SK-N-SH treated with all-trans-retinoic acid at 6 μM for 48 hours (cell line): ENCODE measurements around the gene AIRE.

ENCODE experiments used
- ATAC-seq: fragments of 200-7000 bp; cut with Tn5 transposase; 3 replicates; pipeline ENCODE4 v1.9.1; 2020; ENCODE audit warnings: mild to moderate bottlenecking, moderate library complexity
- ARNTL ChIP-seq: fragments of 450-650 bp; formaldehyde crosslinking; IDR thresholded peaks from 2 replicates; pipeline ENCODE4 v1.5.0; 2020; ENCODE audit warnings: low read depth, mild to moderate bottlenecking, moderate library complexity, borderline replicate concordance
- BACH2 ChIP-seq: fragments of 250-450 bp; sonication (Bioruptor Pico); IDR thresholded peaks from 2 replicates; pipeline ENCODE4 v1.9.0; 2021; ENCODE audit warnings: mild to moderate bottlenecking, borderline replicate concordance
- CSDC2 ChIP-seq: fragments of 250-450 bp; sonication (Bioruptor Pico); IDR thresholded peaks from 2 replicates; pipeline ENCODE4 v1.5.0; 2020; ENCODE audit warnings: mild to moderate bottlenecking, moderate library complexity
- CSRNP3 ChIP-seq: fragments of 250-450 bp; sonication (Bioruptor Pico); IDR thresholded peaks from 2 replicates; pipeline ENCODE4 v1.5.1; 2021; ENCODE audit warnings: mild to moderate bottlenecking, moderate library complexity
- ESRRG ChIP-seq: fragments of 250-450 bp; sonication (Bioruptor Pico); IDR thresholded peaks from 2 replicates; pipeline ENCODE4 v1.6.1; 2021; ENCODE audit warnings: mild to moderate bottlenecking
- GLIS3 ChIP-seq: fragments of 250-450 bp; sonication (Bioruptor Pico); IDR thresholded peaks from 2 replicates; pipeline ENCODE4 v1.5.0; 2020; ENCODE audit warnings: mild to moderate bottlenecking, moderate library complexity
- ISL1 ChIP-seq: fragments of 250-450 bp; sonication (Bioruptor Pico); IDR thresholded peaks from 2 replicates; pipeline ENCODE4 v2.1.2; 2022; ENCODE audit warnings: mild to moderate bottlenecking, moderate library complexity
- OSR1 ChIP-seq: fragments of 250-450 bp; sonication (Bioruptor Pico); IDR thresholded peaks from 2 replicates; pipeline ENCODE4 v1.8.0; 2022; ENCODE audit warnings: moderate library complexity, mild to moderate bottlenecking, inconsistent platforms
- PPARA ChIP-seq: fragments of 250-450 bp; sonication (Bioruptor Pico); IDR thresholded peaks from 2 replicates; pipeline ENCODE4 v1.5.0; 2020; ENCODE audit warnings: mild to moderate bottlenecking, borderline replicate concordance
- RARB ChIP-seq: fragments of 250-450 bp; sonication (Bioruptor Pico); IDR thresholded peaks from 2 replicates; pipeline ENCODE4 v1.8.0; 2021; ENCODE audit warnings: mild to moderate bottlenecking, moderate library complexity
- SNAI2 ChIP-seq: fragments of 250-450 bp; sonication (Bioruptor Pico); IDR thresholded peaks from 2 replicates; pipeline ENCODE4 v1.5.0; 2020; ENCODE audit warnings: mild to moderate bottlenecking, moderate library complexity
- TCF4 ChIP-seq: fragments of 250-450 bp; sonication (Bioruptor Pico); IDR thresholded peaks from 2 replicates; pipeline ENCODE4 v1.8.0; 2021; ENCODE audit warnings: mild to moderate bottlenecking, moderate library complexity, borderline replicate concordance
- TOX ChIP-seq: fragments of 250-450 bp; sonication (Bioruptor Pico); IDR thresholded peaks from 2 replicates; pipeline ENCODE4 v1.8.0; 2021; ENCODE audit warnings: mild to moderate bottlenecking, moderate library complexity, borderline replicate concordance
- TSHZ2 ChIP-seq: fragments of 250-450 bp; sonication (Bioruptor Pico); IDR thresholded peaks from 2 replicates; pipeline ENCODE4 v1.5.0; 2020; ENCODE audit warnings: mild to moderate bottlenecking, moderate library complexity
- ZC3H10 ChIP-seq: fragments of 250-450 bp; sonication (Bioruptor Pico); IDR thresholded peaks from 2 replicates; pipeline ENCODE4 v1.5.1; 2021; ENCODE audit warnings: mild to moderate bottlenecking, moderate library complexity
- ZFP3 ChIP-seq: fragments of 250-450 bp; sonication (Bioruptor Pico); IDR thresholded peaks from 2 replicates; pipeline ENCODE4 v1.5.0; 2020; ENCODE audit warnings: mild to moderate bottlenecking, moderate library complexity
- ZFP30 ChIP-seq: fragments of 450-650 bp; formaldehyde crosslinking; IDR thresholded peaks from 2 replicates; pipeline ENCODE4 v1.5.0; 2022; ENCODE audit warnings: mild to moderate bottlenecking, moderate library complexity
- ZNF565 ChIP-seq: fragments of 450-650 bp; formaldehyde crosslinking; conservative IDR thresholded peaks from 2 replicates; pipeline ENCODE4 v1.5.0; 2020; ENCODE audit warnings: low read depth, mild to moderate bottlenecking, moderate library complexity
- ZNF70 ChIP-seq: fragments of 450-650 bp; formaldehyde crosslinking; IDR thresholded peaks from 2 replicates; pipeline ENCODE4 v1.5.0; 2020; ENCODE audit warnings: mild to moderate bottlenecking, moderate library complexity
- ZNF8 ChIP-seq: fragments of 450-650 bp; formaldehyde crosslinking; IDR thresholded peaks from 2 replicates; pipeline ENCODE4 v1.5.0; 2020; ENCODE audit warnings: mild to moderate bottlenecking, moderate library complexity
- TF ChIP-seq, protein P1 (sequence below): fragments of 250-450 bp; sonication (Bioruptor Pico); IDR thresholded peaks from 2 replicates; pipeline ENCODE4 v1.5.1; 2020; ENCODE audit warnings: low read depth, mild to moderate bottlenecking, moderate library complexity
- TF ChIP-seq, protein P2 (sequence below): fragments of 250-450 bp; sonication (Bioruptor Pico); IDR thresholded peaks from 2 replicates; pipeline ENCODE4 v1.8.0; 2021; ENCODE audit warnings: low read depth, mild to moderate bottlenecking, moderate library complexity, borderline replicate concordance
- TF ChIP-seq, protein P3 (sequence below): fragments of 250-450 bp; sonication (Bioruptor Pico); IDR thresholded peaks from 2 replicates; pipeline ENCODE4 v1.8.0; 2020; ENCODE audit warnings: mild to moderate bottlenecking, moderate library complexity, borderline replicate concordance

AIRE gene

GRCh38 chr21:44315691-44316203 lies 30.1 kb downstream of the AIRE start:
- ATAC-seq, result no peak; the same call in 2 of the 3 replicates

GRCh38 chr21:44316277-44316900 lies 30.7 kb downstream of the AIRE start:
- TF ChIP-seq CSRNP3 (CRISPR knock-in tag) (no peak), ZC3H10 (CRISPR knock-in tag) (no peak), RARB (no peak), ZNF70 (CRISPR knock-in tag) (no peak), BACH2 (CRISPR knock-in tag) (no peak), GLIS3 (CRISPR knock-in tag) (no peak), SNAI2 (CRISPR knock-in tag) (no peak), TCF4 (CRISPR knock-in tag) (no peak), TSHZ2 (CRISPR knock-in tag) (no peak), ARNTL (CRISPR knock-in tag) (no peak), PPARA (CRISPR knock-in tag) (no peak), ESRRG (CRISPR knock-in tag) (no peak), ISL1 (CRISPR knock-in tag) (no peak), ZNF565 (CRISPR knock-in tag) (no peak)
- TF ChIP-seq, protein P1, sequence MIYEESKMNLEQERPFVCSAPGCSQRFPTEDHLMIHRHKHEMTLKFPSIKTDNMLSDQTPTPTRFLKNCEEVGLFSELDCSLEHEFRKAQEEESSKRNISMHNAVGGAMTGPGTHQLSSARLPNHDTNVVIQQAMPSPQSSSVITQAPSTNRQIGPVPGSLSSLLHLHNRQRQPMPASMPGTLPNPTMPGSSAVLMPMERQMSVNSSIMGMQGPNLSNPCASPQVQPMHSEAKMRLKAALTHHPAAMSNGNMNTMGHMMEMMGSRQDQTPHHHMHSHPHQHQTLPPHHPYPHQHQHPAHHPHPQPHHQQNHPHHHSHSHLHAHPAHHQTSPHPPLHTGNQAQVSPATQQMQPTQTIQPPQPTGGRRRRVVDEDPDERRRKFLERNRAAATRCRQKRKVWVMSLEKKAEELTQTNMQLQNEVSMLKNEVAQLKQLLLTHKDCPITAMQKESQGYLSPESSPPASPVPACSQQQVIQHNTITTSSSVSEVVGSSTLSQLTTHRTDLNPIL (CRISPR knock-in tag), result no peak
- TF ChIP-seq, protein P2, sequence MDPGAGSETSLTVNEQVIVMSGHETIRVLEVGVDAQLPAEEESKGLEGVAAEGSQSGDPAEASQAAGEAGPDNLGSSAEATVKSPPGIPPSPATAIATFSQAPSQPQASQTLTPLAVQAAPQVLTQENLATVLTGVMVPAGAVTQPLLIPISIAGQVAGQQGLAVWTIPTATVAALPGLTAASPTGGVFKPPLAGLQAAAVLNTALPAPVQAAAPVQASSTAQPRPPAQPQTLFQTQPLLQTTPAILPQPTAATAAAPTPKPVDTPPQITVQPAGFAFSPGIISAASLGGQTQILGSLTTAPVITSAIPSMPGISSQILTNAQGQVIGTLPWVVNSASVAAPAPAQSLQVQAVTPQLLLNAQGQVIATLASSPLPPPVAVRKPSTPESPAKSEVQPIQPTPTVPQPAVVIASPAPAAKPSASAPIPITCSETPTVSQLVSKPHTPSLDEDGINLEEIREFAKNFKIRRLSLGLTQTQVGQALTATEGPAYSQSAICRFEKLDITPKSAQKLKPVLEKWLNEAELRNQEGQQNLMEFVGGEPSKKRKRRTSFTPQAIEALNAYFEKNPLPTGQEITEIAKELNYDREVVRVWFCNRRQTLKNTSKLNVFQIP (CRISPR knock-in tag), result no peak
- no peak for ATAC-seq

More at GRCh38 chr21:44315691-44316203, 30.1 kb downstream of the AIRE start:
- no peak for TF ChIP-seq ESRRG (CRISPR knock-in tag)
- TF ChIP-seq TOX (CRISPR knock-in tag), result no peak
- no peak for TF ChIP-seq TCF4 (CRISPR knock-in tag)
- no peak for TF ChIP-seq ZNF8
- TF ChIP-seq ZFP30 (CRISPR knock-in tag), result no peak
- TF ChIP-seq CSDC2 (CRISPR knock-in tag), result no peak
- no peak for TF ChIP-seq ZC3H10 (CRISPR knock-in tag)
- TF ChIP-seq SNAI2 (CRISPR knock-in tag), result no peak
- no peak for TF ChIP-seq ISL1 (CRISPR knock-in tag)

- TF ChIP-seq, protein P1 (CRISPR knock-in tag), result no peak
- TF ChIP-seq, protein P3, sequence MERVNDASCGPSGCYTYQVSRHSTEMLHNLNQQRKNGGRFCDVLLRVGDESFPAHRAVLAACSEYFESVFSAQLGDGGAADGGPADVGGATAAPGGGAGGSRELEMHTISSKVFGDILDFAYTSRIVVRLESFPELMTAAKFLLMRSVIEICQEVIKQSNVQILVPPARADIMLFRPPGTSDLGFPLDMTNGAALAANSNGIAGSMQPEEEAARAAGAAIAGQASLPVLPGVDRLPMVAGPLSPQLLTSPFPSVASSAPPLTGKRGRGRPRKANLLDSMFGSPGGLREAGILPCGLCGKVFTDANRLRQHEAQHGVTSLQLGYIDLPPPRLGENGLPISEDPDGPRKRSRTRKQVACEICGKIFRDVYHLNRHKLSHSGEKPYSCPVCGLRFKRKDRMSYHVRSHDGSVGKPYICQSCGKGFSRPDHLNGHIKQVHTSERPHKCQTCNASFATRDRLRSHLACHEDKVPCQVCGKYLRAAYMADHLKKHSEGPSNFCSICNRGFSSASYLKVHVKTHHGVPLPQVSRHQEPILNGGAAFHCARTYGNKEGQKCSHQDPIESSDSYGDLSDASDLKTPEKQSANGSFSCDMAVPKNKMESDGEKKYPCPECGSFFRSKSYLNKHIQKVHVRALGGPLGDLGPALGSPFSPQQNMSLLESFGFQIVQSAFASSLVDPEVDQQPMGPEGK (CRISPR knock-in tag), result no peak
- TF ChIP-seq ARNTL (CRISPR knock-in tag) (no peak), RARB (no peak), ZNF8 (no peak), CSDC2 (CRISPR knock-in tag) (no peak), BACH2 (CRISPR knock-in tag) (no peak), ZFP3 (no peak), ZC3H10 (CRISPR knock-in tag) (no peak), ZNF565 (CRISPR knock-in tag) (no peak), OSR1 (no peak)
- TF ChIP-seq, protein P2 (CRISPR knock-in tag), result no peak
- TF ChIP-seq, all 23 proteins: peak for 0
- ATAC-seq, result no peak
Measured at GRCh38 chr21:44317241-44317782, 31.6 kb downstream of the AIRE start.
